ENCODE measurements around the gene AAK1.

DNA sequence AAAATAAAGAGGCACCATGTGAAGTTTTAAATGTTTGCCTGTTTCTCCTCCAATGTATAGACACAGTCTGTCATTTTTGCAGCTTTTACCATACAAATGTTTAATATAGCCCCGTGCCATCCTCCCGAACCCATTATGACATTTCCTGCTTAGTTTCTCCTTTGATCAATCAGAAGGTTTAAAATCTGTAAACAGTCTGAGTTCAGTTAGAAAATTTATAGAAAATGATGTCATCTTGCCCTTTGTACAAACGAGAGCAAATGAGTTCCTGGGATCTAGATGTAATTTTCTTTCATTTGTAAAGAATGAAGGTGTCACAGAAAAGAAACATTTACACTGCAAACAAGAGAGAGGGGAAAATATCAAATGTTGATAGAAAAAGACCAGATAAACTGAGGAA, 143.6 kb downstream of the AAK1 start:
- TF ChIP-seq SUZ12 (IDR thresholded peaks at IDR 0.05; ENCODE audit: extremely low read depth, insufficient read depth, insufficient read length) (no peak), ZNF274 (IDR thresholded peaks at IDR 0.05; ENCODE audit: low read depth, low read length) (no peak)

Measured in NT2/D1 (cell line).